IMR-90 (cell line): ENCODE data around the gene SERINC3. TPM values are rescaled to one million over a fixed set of nuclear protein-coding genes. Genes with fewer than 3 reads are reported as not detected.

Source experiments
- ATAC-seq: fragments of 200-7000 bp; cut with Tn5 transposase; 2 replicates; pipeline ENCODE4 v1.9.1; 2020; ENCODE audit warnings: low read depth, mild to moderate bottlenecking, moderate library complexity
- BruUV-seq: library from RNA; stranded (reverse); fragments of 400-500 nt; replicated peaks from 2 replicates; lab custom pipeline; 2021; lab: Mats Ljungman, UMichigan
- CTCF ChIA-PET: fragments of 300-600 bp; formaldehyde crosslinking; extraction: SDS; loops from one replicate; lab custom pipeline; 2021; ENCODE audit warnings: antibody characterized with exemption; lab: Yijun Ruan, JAX
- POLR2A ChIA-PET: fragments of 300-600 bp; sonication (Branson Sonifier 250); formaldehyde crosslinking; loops from one replicate; lab custom pipeline; 2022; ENCODE audit warnings: antibody characterized with exemption; ENCODE audit not compliant: unreplicated experiment; lab: Charles Lee
- DNase-seq: peaks from one replicate; pipeline ENCODE4 v3.0.0; 2013
- H2AFZ ChIP-seq: replicated peaks from 2 replicates; pipeline ENCODE3; 2013; ENCODE audit warnings: low read length, mild to moderate bottlenecking; ENCODE audit not compliant: poor library complexity
- H2AK5ac ChIP-seq: 2 replicates; pipeline ENCODE4 v1.6.1; 2013; ENCODE audit warnings: low read depth, low read length, inconsistent platforms
- H2AK9ac ChIP-seq: replicated peaks from 2 replicates; pipeline ENCODE3; 2013; ENCODE audit warnings: mild to moderate bottlenecking, low read depth, low read length, moderate library complexity; ENCODE audit not compliant: poor library complexity
- H2BK120ac ChIP-seq: 2 replicates; pipeline ENCODE4 v1.6.1; 2013; ENCODE audit warnings: low read depth, low read length, inconsistent platforms
- H2BK15ac ChIP-seq: 3 replicates; pipeline ENCODE4 v1.6.1; 2013; ENCODE audit warnings: low read depth, low read length, inconsistent platforms
- H2BK20ac ChIP-seq: 2 replicates; pipeline ENCODE4 v1.6.1; 2013; ENCODE audit warnings: low read depth, mild to moderate bottlenecking, inconsistent platforms, low read length, moderate library complexity
- H2BK5ac ChIP-seq: 2 replicates; pipeline ENCODE4 v1.6.1; 2013; ENCODE audit warnings: mild to moderate bottlenecking, low read depth, low read length, inconsistent platforms; ENCODE audit not compliant: poor library complexity, severe bottlenecking
- H3K14ac ChIP-seq: replicated peaks from 2 replicates; pipeline ENCODE4 v1.6.1; 2013; ENCODE audit warnings: low read depth, low read length, inconsistent platforms
- H3K18ac ChIP-seq: 2 replicates; pipeline ENCODE4 v1.6.1; 2013; ENCODE audit warnings: low read depth, low read length, control low read depth
- H3K23ac ChIP-seq: 2 replicates; pipeline ENCODE4 v1.6.1; 2013; ENCODE audit warnings: low read depth, low read length, inconsistent platforms
- H3K27ac ChIP-seq: 2 replicates; pipeline ENCODE4 v1.5.1; 2013; ENCODE audit warnings: mild to moderate bottlenecking, control low read depth, low read length; ENCODE audit not compliant: insufficient read depth
- H3K27me3 ChIP-seq: 2 replicates; pipeline ENCODE4 v1.6.1; 2013; ENCODE audit warnings: low read length; ENCODE audit not compliant: control insufficient read depth, insufficient read depth
- H3K36me3 ChIP-seq: 2 replicates; pipeline ENCODE4 v1.6.1; 2013; ENCODE audit warnings: low read length, mixed read lengths; ENCODE audit not compliant: control insufficient read depth, insufficient read depth
- H3K4ac ChIP-seq: 2 replicates; pipeline ENCODE4 v1.6.1; 2013; ENCODE audit warnings: low read depth, low read length, inconsistent platforms
- H3K4me1 ChIP-seq: 2 replicates; pipeline ENCODE4 v1.6.1; 2013; ENCODE audit warnings: low read length, mixed read lengths; ENCODE audit not compliant: control insufficient read depth, insufficient read depth
- H3K4me2 ChIP-seq: 2 replicates; pipeline ENCODE4 v1.6.1; 2013; ENCODE audit warnings: low read depth, mild to moderate bottlenecking, control low read depth, low read length, moderate library complexity
- H3K4me3 ChIP-seq: 2 replicates; pipeline ENCODE4 v1.5.1; 2013; ENCODE audit warnings: low read depth, mild to moderate bottlenecking, control low read depth, low read length, moderate library complexity; ENCODE audit not compliant: insufficient read depth
- H3K56ac ChIP-seq: 2 replicates; pipeline ENCODE4 v1.6.1; 2013; ENCODE audit warnings: low read length, inconsistent platforms; ENCODE audit not compliant: insufficient read depth; ENCODE audit errors: extremely low read depth
- H3K79me1 ChIP-seq, 2 experiments: 2 replicates each; pipeline ENCODE4 v1.6.1; 2013; ENCODE audit warnings: low read length in 2 of 2, inconsistent platforms in 1 of 2, low read depth in 1 of 2
- H3K9ac ChIP-seq: 2 replicates; pipeline ENCODE4 v1.6.1; 2013; ENCODE audit warnings: low read depth, low read length, control low read depth
- H3K9me1 ChIP-seq: 2 replicates; pipeline ENCODE4 v1.6.1; 2013; ENCODE audit warnings: low read length, inconsistent platforms; ENCODE audit not compliant: insufficient read depth
- H3K9me3 ChIP-seq: 2 replicates; pipeline ENCODE4 v1.6.1; 2013; ENCODE audit warnings: low read length; ENCODE audit not compliant: control insufficient read depth, insufficient read depth
- H4K20me1 ChIP-seq: 2 replicates; pipeline ENCODE4 v1.6.1; 2013; ENCODE audit warnings: low read length, inconsistent platforms; ENCODE audit not compliant: insufficient read depth
- H4K5ac ChIP-seq: 2 replicates; pipeline ENCODE4 v1.6.1; 2013; ENCODE audit warnings: mild to moderate bottlenecking, low read depth, low read length, control low read depth
- H4K8ac ChIP-seq, 2 experiments: 2 replicates each; pipeline ENCODE4 v1.6.1; 2013; ENCODE audit warnings: low read depth in 2 of 2, low read length in 2 of 2, control low read depth in 1 of 2, inconsistent platforms in 1 of 2
- H4K91ac ChIP-seq: 2 replicates; pipeline ENCODE4 v1.6.1; 2013; ENCODE audit warnings: low read depth, low read length, inconsistent platforms; ENCODE audit not compliant: insufficient read depth
- CHD1 ChIP-seq: IDR thresholded peaks from 2 replicates; pipeline ENCODE4 v1.6.1; 2012; ENCODE audit warnings: low read depth, low read length, improper control_type of control experiment
- CTCF ChIP-seq: conservative IDR thresholded peaks from 2 replicates; pipeline ENCODE4 v1.5.1; 2012; ENCODE audit warnings: mild to moderate bottlenecking, low read depth, low read length, improper control_type of control experiment
- FOS ChIP-seq: fragments of 150-350 bp; IDR thresholded peaks from 2 replicates; pipeline ENCODE4 v1.6.1; 2016; ENCODE audit warnings: low read depth, low read length
- MAFK ChIP-seq: IDR thresholded peaks from 2 replicates; pipeline ENCODE4 v1.6.1; 2012; ENCODE audit warnings: low read depth, low read length, improper control_type of control experiment
- MAZ ChIP-seq: IDR thresholded peaks from 2 replicates; pipeline ENCODE4 v1.6.1; 2012; ENCODE audit warnings: low read depth, mild to moderate bottlenecking, low read length, improper control_type of control experiment, moderate library complexity, borderline replicate concordance
- MXI1 ChIP-seq: IDR thresholded peaks from 2 replicates; pipeline ENCODE4 v1.6.1; 2012; ENCODE audit warnings: low read depth, mild to moderate bottlenecking, low read length, moderate library complexity, borderline replicate concordance
- NFE2L2 ChIP-seq: fragments of 150-350 bp; IDR thresholded peaks from 2 replicates; pipeline ENCODE4 v1.6.1; 2016; ENCODE audit warnings: low read depth, mild to moderate bottlenecking, low read length
- POLR2A ChIP-seq: IDR thresholded peaks from 2 replicates; pipeline ENCODE4 v1.6.1; 2012; ENCODE audit warnings: mild to moderate bottlenecking, low read depth, low read length
- RAD21 ChIP-seq: IDR thresholded peaks from 2 replicates; pipeline ENCODE4 v1.6.1; 2012; ENCODE audit warnings: low read length, improper control_type of control experiment
- RFX5 ChIP-seq: IDR thresholded peaks from 2 replicates; pipeline ENCODE4 v1.8.0; 2012; ENCODE audit warnings: low read depth, mild to moderate bottlenecking, low read length, moderate library complexity
- SMC3 ChIP-seq: fragments of 150-350 bp; IDR thresholded peaks from 2 replicates; pipeline ENCODE4 v1.6.1; 2016; ENCODE audit warnings: low read depth, mild to moderate bottlenecking, antibody characterized with exemption, low read length, moderate library complexity
- USF2 ChIP-seq: fragments of 150-350 bp; IDR thresholded peaks from 2 replicates; pipeline ENCODE4 v1.6.1; 2017; ENCODE audit warnings: mild to moderate bottlenecking, antibody characterized with exemption, low read length, low read depth
- WGBS, 2 experiments: methylation state at CpG; one replicate each; pipeline versions ENCODE4 v1.1.5 to v1.1.7; 2013; ENCODE audit warnings: missing lambda C conversion rate in 2 of 2; ENCODE audit not compliant: insufficient read length in 1 of 2; ENCODE audit errors: extremely low coverage in 2 of 2; 5-methylcytosine and 5-hydroxymethylcytosine counted together
- dilution Hi-C: fragments of 300-500 bp; cut with HindIII; formaldehyde crosslinking; loops from one replicate; pipeline ENCODE4 v1.14.3; 2018; ENCODE audit warnings: low sequenced_read_pairs; ENCODE audit not compliant: unreplicated experiment
- in situ Hi-C: fragments of 300-500 bp; cut with MboI; formaldehyde crosslinking; loops from 3 replicates; pipeline ENCODE4 v1.14.3; 2019; ENCODE audit warnings: low sequenced_read_pairs, inconsistent platforms, mixed read lengths
- intact Hi-C: fragments of 100-400 bp; cut with micrococcal nuclease; formaldehyde crosslinking; loops from 2 replicates; pipeline ENCODE4 v1.10.0; 2022
- polyA plus RNA-seq, 3 experiments: library from polyadenylated mRNA; depleted of rRNA; stranded (reverse); fragments of >200 nt; gene quantifications; 2 replicates each; pipeline ENCODE4 v1.2.3, GENCODE V29; 2012; ENCODE audit warnings: low replicate concordance in 1 of 3
- total RNA-seq: library from RNA; depleted of rRNA; stranded (reverse); fragments of >200 nt; gene quantifications from 2 replicates; pipeline ENCODE4 v1.2.3, GENCODE V29; 2012
- TF ChIP-seq, protein P1 (sequence below): fragments of 150-350 bp; IDR thresholded peaks from 2 replicates; pipeline ENCODE4 v1.6.1; 2016; ENCODE audit warnings: low read depth, mild to moderate bottlenecking, low read length, moderate library complexity, borderline replicate concordance

SERINC3 gene
- total and polyA plus RNA-seq, 2 of the 4 experiments (the other 2 are of a cell fraction) = 101 to 132 TPM

GRCh38 chr20:44489223-44489622, 32.6 kb downstream of the SERINC3 start:
- POLR2A ChIA-PET = no interaction called here
- no peak overlapping the region for H3K4me2 ChIP-seq
- H2AK9ac ChIP-seq = no peak overlapping the region
- no peak overlapping the region for H2BK20ac ChIP-seq
- no peak overlapping the region for H3K9ac ChIP-seq
- no peak overlapping the region for H2AFZ ChIP-seq
- H3K27ac ChIP-seq = no peak overlapping the region
- in situ Hi-C loops = loop anchor here (25.0 kb wide), 1 partner anchor 1298 kb away; the partner anchor contains the start of genes DNTTIP1 and WFDC3
- H3K9me1 ChIP-seq = peaks cover 11% of the 10 kb centered on the region
- H2BK120ac ChIP-seq = no peak overlapping the region
- BruUV-seq = no TSS peak
- H4K5ac ChIP-seq = no peak overlapping the region
- intact Hi-C loops = no loop called here
- H2AK5ac ChIP-seq = no peak overlapping the region
- CTCF ChIA-PET = no interaction called here
- peaks cover 3% of the 10 kb centered on the region; the same call in 1 of the 2 replicates for H4K20me1 ChIP-seq
- no peak overlapping the region for H3K18ac ChIP-seq
- H3K36me3 ChIP-seq = peaks cover 34% of the 10 kb centered on the region
- H4K8ac ChIP-seq = no peak overlapping the region
- no peak overlapping the region for H3K4me3 ChIP-seq
- peaks cover 13% of the 10 kb centered on the region for H3K4me1 ChIP-seq
- dilution Hi-C loops = no loop called here
- H2BK15ac ChIP-seq = no peak overlapping the region
- DNase-seq (no peak), ATAC-seq (no peak)
- no peak overlapping the region for H4K91ac ChIP-seq
- no peak overlapping the region for H3K4ac ChIP-seq
- H3K27me3 ChIP-seq = no peaks in the 10 kb centered on the region
- H3K23ac ChIP-seq = no peak overlapping the region
- no peak overlapping the region for H2BK5ac ChIP-seq
- no peak overlapping the region for H3K14ac ChIP-seq
- 89% methylated on average over 5 of the region's 9 CpGs; no CpG with 5 or more reads in 1 of the 2 experiments for WGBS, 2 experiments
- no peak overlapping the region for H3K56ac ChIP-seq
- TF ChIP-seq MXI1 = no peak
- no peak for TF ChIP-seq MAZ
- no peak for TF ChIP-seq MAFK
- TF ChIP-seq USF2 = no peak
- no peak for TF ChIP-seq NFE2L2
- no peak for TF ChIP-seq POLR2A
- no peak for TF ChIP-seq RFX5
- TF ChIP-seq RAD21 = no peak
- TF ChIP-seq CHD1 = no peak
- TF ChIP-seq FOS = no peak
- TF ChIP-seq, protein P1, sequence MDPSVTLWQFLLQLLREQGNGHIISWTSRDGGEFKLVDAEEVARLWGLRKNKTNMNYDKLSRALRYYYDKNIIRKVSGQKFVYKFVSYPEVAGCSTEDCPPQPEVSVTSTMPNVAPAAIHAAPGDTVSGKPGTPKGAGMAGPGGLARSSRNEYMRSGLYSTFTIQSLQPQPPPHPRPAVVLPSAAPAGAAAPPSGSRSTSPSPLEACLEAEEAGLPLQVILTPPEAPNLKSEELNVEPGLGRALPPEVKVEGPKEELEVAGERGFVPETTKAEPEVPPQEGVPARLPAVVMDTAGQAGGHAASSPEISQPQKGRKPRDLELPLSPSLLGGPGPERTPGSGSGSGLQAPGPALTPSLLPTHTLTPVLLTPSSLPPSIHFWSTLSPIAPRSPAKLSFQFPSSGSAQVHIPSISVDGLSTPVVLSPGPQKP = no peak
- TF ChIP-seq SMC3 = no peak
- TF ChIP-seq CTCF = no peak
- no peaks in the 10 kb centered on the region for H3K9me3 ChIP-seq
- peaks cover 8 to 38% of the 10 kb centered on the region in 2 experiments; a peak in 3 of 4 replicates for H3K79me1 ChIP-seq
